Mucosa of rectum (tissue), 2 donors: ENCODE data around the gene TAMALIN.
A peak's percentile ranks its signal among the peaks of the same experiment; 100 is the strongest.

ENCODE experiments used
- H3K27ac ChIP-seq, 2 donors: one replicate each; pipeline ENCODE4 v1.7.0; 2013; ENCODE audit warnings: inconsistent platforms in 2 of 2, low read depth in 2 of 2, low read length in 2 of 2
- H3K27me3 ChIP-seq, 2 donors: one replicate each; pipeline ENCODE4 v1.7.0; 2013; ENCODE audit warnings: low read length in 2 of 2; ENCODE audit not compliant: control insufficient read depth in 2 of 2, insufficient read depth in 2 of 2
- H3K36me3 ChIP-seq, 2 donors: one replicate each; pipeline ENCODE4 v1.7.0; 2013; ENCODE audit warnings: low read length in 2 of 2; ENCODE audit not compliant: control insufficient read depth in 2 of 2, insufficient read depth in 2 of 2
- H3K4me1 ChIP-seq, 2 donors: one replicate each; pipeline ENCODE4 v1.7.0; 2013; ENCODE audit warnings: low read length in 2 of 2, mild to moderate bottlenecking in 1 of 2; ENCODE audit not compliant: control insufficient read depth in 2 of 2, insufficient read depth in 2 of 2
- H3K4me3 ChIP-seq, 2 donors: one replicate each; pipeline ENCODE4 v1.7.0; 2013; ENCODE audit warnings: low read length in 2 of 2
- H3K9ac ChIP-seq, 2 donors: one replicate each; pipeline ENCODE4 v1.7.0; 2013; ENCODE audit warnings: low read length in 2 of 2, low read depth in 1 of 2, mild to moderate bottlenecking in 1 of 2
- H3K9me3 ChIP-seq, 2 donors: one replicate each; pipeline ENCODE4 v1.7.0; 2013; ENCODE audit warnings: low read length in 2 of 2; ENCODE audit not compliant: control insufficient read depth in 2 of 2
- donor health status: healthy.
- donor health status: Normal muscosa, but diverticular disease.

Gene TAMALIN

GRCh38 chr12:52022841-52023181 is 16.1 kb downstream of the TAMALIN start:
- H3K9me3 ChIP-seq = no peaks in the 10 kb centered on the region
- peak overlapping the region; percentile 73 for H3K4me3 ChIP-seq
- peaks cover 0 to 6% of the 10 kb centered on the region in 2 donors for H3K27me3 ChIP-seq
- H3K4me1 ChIP-seq = peaks cover 30% of the 10 kb centered on the region in 2 donors
- H3K36me3 ChIP-seq = no peaks in the 10 kb centered on the region
- peak overlapping the region; percentile 52 to 71 for H3K9ac ChIP-seq
- H3K27ac ChIP-seq = no peak overlapping the region

GRCh38 chr12:52023182-52023975 is 16.6 kb downstream of the TAMALIN start:
- Histone ChIP-seq H3K36me3 (no peaks in the 10 kb centered on the region), H3K9me3 (no peaks in the 10 kb centered on the region), H3K27ac (peak overlapping the region; percentile 96), H3K9ac (peak overlapping the region; percentile 71 to 87), H3K4me1 (peaks cover 30% of the 10 kb centered on the region in 2 donors), H3K4me3 (peak overlapping the region; percentile 73), H3K27me3 (peaks cover 0 to 6% of the 10 kb centered on the region in 2 donors)

- Histone ChIP-seq H3K9ac (peak overlapping the region; percentile 71 to 87), H3K9me3 (no peaks in the 10 kb centered on the region), H3K4me3 (peak overlapping the region; percentile 73), H3K27ac (peak overlapping the region; percentile 96), H3K27me3 (peaks cover 0 to 6% of the 10 kb centered on the region in 2 donors), H3K36me3 (no peaks in the 10 kb centered on the region), H3K4me1 (peaks cover 30% of the 10 kb centered on the region in 2 donors)
Observed at GRCh38 chr12:52023976-52024688, 17.4 kb downstream of the TAMALIN start.

DNA sequence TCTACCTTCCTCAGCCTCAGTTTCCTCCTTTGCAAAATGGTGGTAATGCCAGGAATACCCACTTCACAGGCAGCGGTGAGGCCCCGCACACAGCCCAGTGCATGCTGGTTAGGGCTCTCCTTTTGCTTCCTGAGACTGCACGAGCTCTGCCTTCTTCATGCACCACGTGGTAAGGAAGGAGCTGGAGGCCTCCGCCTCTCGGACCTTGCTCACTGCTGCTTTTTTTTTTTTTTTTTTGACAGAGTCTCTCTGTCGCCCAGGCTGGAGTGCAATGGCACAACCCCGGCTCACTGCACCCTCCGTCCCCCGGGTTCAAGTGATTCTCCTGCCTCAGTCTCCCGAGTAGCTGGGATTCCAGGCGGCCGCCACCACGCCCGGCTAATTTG is 18.1 kb downstream of the TAMALIN start:
- Histone ChIP-seq H3K4me1 (peaks cover 30% of the 10 kb centered on the region in 2 donors), H3K36me3 (no peaks in the 10 kb centered on the region), H3K9ac (peak overlapping the region; percentile 86 to 87), H3K27me3 (peaks cover 0 to 3% of the 10 kb centered on the region in 2 donors), H3K9me3 (no peaks in the 10 kb centered on the region), H3K4me3 (peak overlapping the region; percentile 73), H3K27ac (peak overlapping the region; percentile 96)

- Histone ChIP-seq H3K36me3 (no peaks in the 10 kb centered on the region), H3K4me1 (peaks cover 26 to 27% of the 10 kb centered on the region in 2 donors), H3K9me3 (no peaks in the 10 kb centered on the region), H3K4me3 (peak overlapping the region in 1 of 2 donors; percentile 73), H3K27ac (peak overlapping the region; percentile 96), H3K27me3 (no peaks in the 10 kb centered on the region), H3K9ac (peak overlapping the region; percentile 86 to 87)
Observed at GRCh38 chr12:52026263-52026662, 19.5 kb downstream of the TAMALIN start.

DNA sequence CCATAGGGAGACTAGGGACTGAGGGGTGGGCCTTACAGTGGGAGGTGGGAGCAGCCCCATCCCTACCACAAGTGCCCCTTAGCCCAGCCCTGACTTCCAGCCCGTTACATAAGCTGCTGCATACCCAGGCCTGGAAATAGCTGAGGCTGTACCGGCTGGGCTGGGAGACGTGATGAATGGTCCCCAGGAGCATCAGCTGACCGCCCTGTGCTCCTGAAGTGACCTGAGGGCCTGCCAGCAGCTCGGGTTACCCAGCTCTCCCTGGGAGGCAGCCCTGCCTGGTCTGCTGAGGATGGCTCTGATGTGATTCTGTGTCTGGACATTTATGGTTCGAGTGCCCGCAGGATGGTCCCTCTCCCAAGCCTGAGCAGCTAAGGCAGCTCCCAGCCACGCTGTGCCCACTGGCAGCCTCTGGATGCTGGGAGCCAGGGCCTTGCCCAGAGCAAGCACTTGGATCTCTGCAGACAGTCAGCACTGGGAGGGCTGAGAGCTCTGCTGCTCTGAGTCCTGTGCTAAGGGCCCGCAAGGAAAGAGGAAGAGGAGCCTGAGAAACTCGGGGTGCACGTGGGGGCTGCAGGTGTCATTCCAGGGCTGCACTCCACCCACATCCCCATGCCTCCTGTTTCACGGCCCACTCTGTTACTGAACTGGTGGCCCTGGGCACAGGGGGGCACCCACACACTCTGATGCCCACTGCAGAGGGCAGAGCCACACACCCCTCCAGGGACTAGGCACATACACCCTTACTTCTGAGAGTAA is 20.5 kb downstream of the TAMALIN start:
- H3K4me3 ChIP-seq = no peak overlapping the region
- H3K36me3 ChIP-seq = no peaks in the 10 kb centered on the region
- no peaks in the 10 kb centered on the region for H3K27me3 ChIP-seq
- peaks cover 30% of the 10 kb centered on the region in 2 donors for H3K4me1 ChIP-seq
- no peaks in the 10 kb centered on the region for H3K9me3 ChIP-seq
- no peak overlapping the region for H3K9ac ChIP-seq
- no peak overlapping the region for H3K27ac ChIP-seq

DNA sequence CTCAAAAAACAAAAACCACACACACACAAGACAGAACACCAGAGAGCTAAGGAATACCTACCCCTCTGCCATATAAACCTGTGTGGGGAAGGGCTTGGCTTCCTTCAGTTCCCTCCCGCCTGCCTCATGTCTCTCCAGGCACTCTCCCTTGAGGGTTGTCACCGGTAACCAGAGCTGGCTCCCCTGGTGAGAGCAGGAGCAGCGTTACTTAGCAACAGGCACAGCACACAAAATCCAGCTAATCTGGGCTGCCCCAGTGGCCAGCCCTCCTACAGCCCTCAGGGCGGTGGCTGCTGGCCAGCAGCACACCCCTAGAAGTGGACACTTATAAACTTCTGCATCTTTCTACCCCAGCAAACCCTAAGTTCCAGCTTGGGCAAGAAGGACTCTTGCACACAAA is 22.9 kb downstream of the TAMALIN start:
- Histone ChIP-seq H3K36me3 (no peaks in the 10 kb centered on the region), H3K4me1 (peaks cover 30 to 32% of the 10 kb centered on the region in 2 donors), H3K27me3 (no peaks in the 10 kb centered on the region), H3K9me3 (no peaks in the 10 kb centered on the region), H3K9ac (no peak overlapping the region), H3K27ac (no peak overlapping the region), H3K4me3 (no peak overlapping the region)

GRCh38 chr12:52032446-52032803 is 25.7 kb downstream of the TAMALIN start:
- Histone ChIP-seq H3K4me3 (peak overlapping the region; percentile 41 to 52), H3K36me3 (no peaks in the 10 kb centered on the region), H3K9me3 (no peaks in the 10 kb centered on the region), H3K27me3 (no peaks in the 10 kb centered on the region), H3K27ac (peak overlapping the region; percentile 74 to 84), H3K4me1 (peaks cover 27% of the 10 kb centered on the region in 2 donors), H3K9ac (peak overlapping the region; percentile 66 to 80)

GRCh38 chr12:52032804-52033445 is 26.2 kb downstream of the TAMALIN start:
- Histone ChIP-seq H3K4me3 (peak overlapping the region; percentile 46 to 52), H3K36me3 (no peaks in the 10 kb centered on the region), H3K9ac (peak overlapping the region; percentile 80 to 83), H3K27me3 (no peaks in the 10 kb centered on the region), H3K27ac (peak overlapping the region; percentile 78 to 87), H3K4me1 (peaks cover 30 to 31% of the 10 kb centered on the region in 2 donors), H3K9me3 (no peaks in the 10 kb centered on the region)
